Measurements from ENCODE around the gene TSPAN18. TPM values are rescaled to one million over a fixed set of nuclear protein-coding genes. Genes with fewer than 3 reads are reported as not detected.

The TSPAN18 gene
- total RNA-seq, 1 experiment from 2014 or later = 18.3 TPM

- BruUV-seq (replicated peaks) = no TSS peak
- no peaks in the 10 kb centered on the region for H3K79me2 ChIP-seq (ENCODE audit: insufficient read depth, low read length)
- H3K4me1 ChIP-seq (ENCODE audit: control insufficient read depth in 1 of 2, insufficient read depth in 2 of 2, low read length in 2 of 2) = no peaks in the 10 kb centered on the region
- DNase-seq (ENCODE audit: low read depth, low spot score) (peak; percentile 48), ATAC-seq (peak; percentile 91)
- intact Hi-C loops (cut with micrococcal nuclease) = no loop called here
- TF ChIP-seq SIN3A (IDR thresholded peaks at IDR 0.05; ENCODE audit: low read depth) (no peak), SRF (IDR thresholded peaks at IDR 0.05; ENCODE audit: low read depth) (no peak), SP1 (IDR thresholded peaks at IDR 0.05; ENCODE audit: low read depth) (0 out of 2 replicates have a peak, but pooled peaks have one; percentile 44)
- H4K20me1 ChIP-seq (ENCODE audit: insufficient read depth) = no peaks in the 10 kb centered on the region
- H3K9me2 ChIP-seq (ENCODE audit: insufficient read depth) = no peaks in the 10 kb centered on the region
- H3K9ac ChIP-seq (ENCODE audit: low read length) = no peak overlapping the region
- ChIA-PET POLR2A (interaction anchor here (1.1 kb wide), 1 partner anchor 174 kb away, joined by 3 read pairs; no protein-coding TSS in a partner anchor), CTCF (interaction anchor here (1.1 kb wide), 1 partner anchor 278 kb away, joined by 5 read pairs; no protein-coding TSS in a partner anchor), RAD21 (ENCODE audit: low non-redundant PET in 1 of 2, low total read pairs in 2 of 2, uncharacterized antibody in 2 of 2, unreplicated experiment in 2 of 2) (no interaction called here)
- H3K4me2 ChIP-seq (ENCODE audit: low read length) = no peak overlapping the region
- no peaks in the 10 kb centered on the region for H3K9me3 ChIP-seq (ENCODE audit: control insufficient read depth in 1 of 2, insufficient read depth in 1 of 2, low read depth in 1 of 2, low read length in 2 of 2)
- no peak overlapping the region for H3K27ac ChIP-seq (ENCODE audit: low read depth, low read length)
- H3K36me3 ChIP-seq (ENCODE audit: control insufficient read depth in 1 of 2, insufficient read depth in 2 of 2, low read length in 2 of 2) = no peaks in the 10 kb centered on the region
- no peak overlapping the region for H3K4me3 ChIP-seq (replicated peaks in 1 of 2; ENCODE audit: low read depth in 1 of 2, low read length in 2 of 2)
- no peaks in the 10 kb centered on the region for H3K27me3 ChIP-seq (ENCODE audit: insufficient read depth, low read length)
- H2AFZ ChIP-seq (ENCODE audit: low read depth, low read length, poor library complexity, severe bottlenecking) = no peak overlapping the region
Observed at GRCh38 chr11:44899959-44900358, 173.2 kb downstream of the TSPAN18 start.

- intact Hi-C loops (cut with micrococcal nuclease) = no loop called here
- no TSS peak for BruUV-seq (replicated peaks)
Observed at GRCh38 chr11:44901120-44901633, 174.4 kb downstream of the TSPAN18 start.

More at GRCh38 chr11:44901120-44901633, 174.4 kb downstream of the TSPAN18 start:
- Histone ChIP-seq H3K9ac (ENCODE audit: low read length) (no peak overlapping the region), H3K4me1 (ENCODE audit: control insufficient read depth in 1 of 2, insufficient read depth in 2 of 2, low read length in 2 of 2) (no peaks in the 10 kb centered on the region), H3K9me2 (ENCODE audit: insufficient read depth) (no peaks in the 10 kb centered on the region), H3K79me2 (ENCODE audit: insufficient read depth, low read length) (no peaks in the 10 kb centered on the region), H3K36me3 (ENCODE audit: control insufficient read depth in 1 of 2, insufficient read depth in 2 of 2, low read length in 2 of 2) (no peaks in the 10 kb centered on the region), H3K9me3 (ENCODE audit: control insufficient read depth in 1 of 2, insufficient read depth in 1 of 2, low read depth in 1 of 2, low read length in 2 of 2) (no peaks in the 10 kb centered on the region), H3K4me3 (replicated peaks in 1 of 2; ENCODE audit: low read depth in 1 of 2, low read length in 2 of 2) (no peak overlapping the region), H3K27ac (ENCODE audit: low read depth, low read length) (no peak overlapping the region), H2AFZ (ENCODE audit: low read depth, low read length, poor library complexity, severe bottlenecking) (no peak overlapping the region), H3K4me2 (ENCODE audit: low read length) (no peak overlapping the region), H3K27me3 (ENCODE audit: insufficient read depth, low read length) (no peaks in the 10 kb centered on the region), H4K20me1 (ENCODE audit: insufficient read depth) (no peaks in the 10 kb centered on the region)
- POLR2A ChIA-PET = no interaction called here
- TF ChIP-seq CBX3 (IDR thresholded peaks at IDR 0.05; ENCODE audit: low read depth) (no peak), CEBPB (IDR thresholded peaks at IDR 0.05; ENCODE audit: low read depth) (no peak), ZFX (IDR thresholded peaks at IDR 0.05) (no peak), RAD21 (IDR thresholded peaks at IDR 0.05; ENCODE audit: low read depth) (no peak), SP1 (IDR thresholded peaks at IDR 0.05; ENCODE audit: low read depth) (no peak), MAX (IDR thresholded peaks at IDR 0.05) (no peak), POLR2AphosphoS5 (IDR thresholded peaks at IDR 0.05; ENCODE audit: low read depth, low read length) (no peak), YY1 (IDR thresholded peaks at IDR 0.05; ENCODE audit: extremely low read depth, insufficient replicate concordance, low read depth, low read length) (no peak), SRF (IDR thresholded peaks at IDR 0.05; ENCODE audit: low read depth) (no peak), POLR2A (IDR thresholded peaks at IDR 0.05; ENCODE audit: borderline replicate concordance, extremely low read depth, insufficient read depth, insufficient read length) (no peak), EZH2phosphoT487 (IDR thresholded peaks at IDR 0.05; ENCODE audit: borderline replicate concordance) (no peak), EGR1 (IDR thresholded peaks at IDR 0.05; ENCODE audit: low read depth) (no peak), JUND (IDR thresholded peaks at IDR 0.05) (no peak), SIN3A (IDR thresholded peaks at IDR 0.05; ENCODE audit: low read depth) (no peak), ZBTB33 (IDR thresholded peaks at IDR 0.05; ENCODE audit: extremely low read depth, insufficient replicate concordance, low read length) (no peak)
- CTCF ChIA-PET = interaction anchor here (0.8 kb wide), 1 partner anchor 279 kb away, joined by 3 read pairs; no protein-coding TSS in a partner anchor
- ATAC-seq (no peak), DNase-seq (ENCODE audit: low read depth, low spot score) (no peak)
- RAD21 ChIA-PET (ENCODE audit: low non-redundant PET in 1 of 2, low total read pairs in 2 of 2, uncharacterized antibody in 2 of 2, unreplicated experiment in 2 of 2) = no interaction called here

Measured in HCT116 (cell line).